ENCODE results near the gene HYDIN.

HYDIN gene

DNA sequence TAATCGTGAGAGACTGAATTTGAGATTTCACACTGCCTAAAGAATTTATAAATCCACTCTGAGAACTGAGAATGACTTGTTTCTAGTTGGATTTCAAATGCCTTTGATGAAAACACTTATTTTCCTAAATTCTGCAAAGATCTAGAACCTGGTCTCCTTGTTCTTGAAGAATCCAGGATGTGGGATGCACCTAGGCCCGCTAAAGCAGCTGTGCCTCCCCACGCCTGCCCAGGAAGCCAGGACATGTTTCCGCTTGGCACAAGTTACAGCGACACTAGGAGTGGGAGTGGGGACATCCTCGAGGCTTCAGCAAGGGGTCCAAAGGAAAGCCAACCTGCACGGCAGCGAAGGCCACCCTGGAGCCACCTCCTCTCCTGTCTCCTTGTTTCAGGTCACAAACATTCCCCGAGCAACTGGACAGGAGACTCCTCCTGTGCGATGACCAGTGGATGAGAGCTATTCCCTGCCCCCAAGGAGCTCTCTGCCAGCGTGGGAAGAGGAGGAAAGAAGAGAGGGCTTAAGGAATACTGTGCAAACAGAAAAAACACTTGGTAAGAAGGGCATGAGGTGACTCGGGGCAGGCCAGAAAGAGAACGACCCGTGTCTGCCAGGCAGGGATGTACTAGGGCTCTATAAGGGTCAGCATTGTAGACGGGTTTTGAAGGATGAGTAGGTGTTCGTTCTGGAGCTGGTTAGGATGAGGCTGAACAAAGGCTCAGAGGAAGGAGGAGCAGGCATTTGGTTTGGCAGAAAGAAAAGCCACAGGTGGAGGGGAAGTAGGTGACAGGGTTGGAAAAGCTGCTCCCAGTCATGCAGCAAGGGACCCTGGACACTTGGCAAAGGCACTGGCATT lies 440.7 kb downstream of the HYDIN start:
- DNase-seq (ENCODE audit: low spot score) = no peak

- no peak for DNase-seq (ENCODE audit: low spot score)
Measured at GRCh38 chr16:70788668-70789594, 441.6 kb downstream of the HYDIN start.

- no peak for DNase-seq (ENCODE audit: low spot score)
Measured at GRCh38 chr16:70786020-70786755, 444.3 kb downstream of the HYDIN start.

DNA sequence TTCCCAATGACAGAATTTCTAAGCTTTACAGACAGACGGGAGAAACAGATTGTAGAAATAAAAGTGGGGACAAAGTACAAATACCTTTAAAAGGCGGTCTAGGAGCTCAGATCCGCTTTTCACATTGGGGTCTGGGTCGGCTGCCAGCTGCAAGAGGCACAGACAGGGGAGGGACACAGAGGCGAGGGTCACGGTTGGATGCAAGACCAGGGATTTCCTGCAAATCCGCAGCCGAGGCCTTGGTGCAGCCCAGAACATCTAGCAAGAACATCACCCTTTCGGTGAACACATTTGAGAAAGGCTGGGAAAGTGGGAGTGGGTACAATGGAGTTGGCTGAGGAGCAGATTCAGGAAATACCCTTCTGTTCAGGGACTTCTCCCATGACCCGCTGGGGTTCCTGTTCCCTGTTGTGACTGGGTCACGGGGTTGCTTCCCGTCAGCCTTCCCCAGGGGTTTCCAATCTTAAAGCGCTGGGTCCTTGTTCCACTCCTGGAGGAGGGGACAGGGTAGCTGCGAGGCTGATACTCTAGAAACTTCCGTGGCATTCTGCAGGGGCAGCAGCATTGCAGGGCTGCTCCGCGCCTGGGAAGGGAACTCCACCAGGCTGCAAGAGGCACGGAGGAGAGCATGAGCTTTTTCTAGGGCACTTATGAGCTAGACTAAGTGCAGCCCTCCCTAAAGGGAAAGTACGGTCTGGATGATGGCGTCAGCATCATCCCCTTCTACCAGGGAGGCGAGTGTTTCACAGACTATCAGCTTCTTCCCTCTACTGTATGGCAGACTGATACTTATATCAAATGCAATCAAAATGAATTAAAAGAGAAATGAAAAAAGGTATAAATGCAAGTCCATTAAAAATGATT lies 445.6 kb downstream of the HYDIN start:
- no peak for DNase-seq (ENCODE audit: low spot score)

GRCh38 chr16:70782237-70782636 lies 448.3 kb downstream of the HYDIN start:
- DNase-seq (ENCODE audit: low spot score) = no peak

GRCh38 chr16:70781800-70782199 lies 448.7 kb downstream of the HYDIN start:
- DNase-seq (ENCODE audit: low spot score) = no peak

DNA sequence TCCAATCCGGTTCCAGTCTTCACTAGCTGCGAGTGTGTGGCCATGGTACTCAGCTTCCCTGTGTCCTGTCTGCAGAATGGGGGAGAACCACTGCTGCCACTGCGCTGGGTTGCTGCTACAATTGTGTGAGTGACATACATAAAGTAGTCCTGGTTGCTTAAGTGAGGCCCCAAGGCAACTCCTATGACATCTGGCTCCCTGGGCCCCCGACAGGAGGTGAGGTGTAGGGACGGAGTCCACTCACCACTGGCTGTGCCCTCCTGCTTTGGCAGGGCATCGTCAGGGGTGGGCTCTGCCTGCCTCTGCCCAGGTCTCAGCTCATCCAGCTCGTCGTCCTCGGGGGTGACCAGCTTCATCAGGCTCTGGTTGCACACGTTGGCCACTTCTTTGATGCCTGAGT lies 450.0 kb downstream of the HYDIN start:
- no peak for DNase-seq (ENCODE audit: low spot score)

- DNase-seq (ENCODE audit: low spot score) = no peak
Measured at GRCh38 chr16:70779361-70779760, 451.2 kb downstream of the HYDIN start.

- DNase-seq (ENCODE audit: low spot score) = peak; percentile 39
Measured at GRCh38 chr16:70778901-70779309, 451.6 kb downstream of the HYDIN start.

DNA sequence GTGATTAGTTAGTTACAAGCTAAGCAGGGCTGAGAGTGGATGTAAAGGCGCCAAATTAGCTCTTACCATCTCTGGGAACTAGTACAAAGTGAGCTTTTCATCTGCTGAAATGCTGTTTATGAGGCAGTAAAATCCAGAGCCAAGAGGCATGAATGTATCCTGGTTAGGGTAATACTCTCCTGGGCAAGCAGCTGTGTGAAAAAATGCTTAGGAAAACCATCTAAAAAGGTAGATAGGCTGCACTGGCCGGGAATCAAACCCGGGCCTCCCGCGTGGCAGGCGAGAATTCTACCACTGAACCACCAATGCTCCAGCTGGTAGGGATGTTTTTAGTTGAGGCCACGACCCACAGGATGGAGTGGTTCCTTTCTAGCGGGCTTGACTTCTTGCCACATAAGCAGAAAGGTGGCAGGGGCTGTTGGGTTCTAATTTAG lies 452.5 kb downstream of the HYDIN start:
- no peak for DNase-seq (ENCODE audit: low spot score)

DNA sequence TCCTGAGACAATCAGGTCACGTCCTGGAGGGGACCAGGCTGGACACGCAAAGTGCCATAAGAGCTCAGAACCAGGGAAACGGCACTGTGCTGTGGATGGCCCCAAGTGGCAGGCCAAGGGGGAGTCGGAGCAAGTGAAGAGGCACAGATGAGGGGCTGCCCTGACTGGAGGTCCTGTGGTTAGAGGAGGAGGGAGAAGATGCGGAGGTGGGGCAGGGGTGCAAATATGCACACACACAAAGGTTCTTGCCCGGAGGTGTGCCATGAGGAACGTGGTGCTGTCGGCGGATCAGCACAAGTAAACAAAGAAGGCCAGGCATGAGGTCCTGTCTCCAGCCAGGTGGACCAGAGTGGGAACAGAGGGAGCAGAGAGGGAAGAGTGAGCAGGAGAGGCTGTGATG lies 453.0 kb downstream of the HYDIN start:
- no peak for DNase-seq (ENCODE audit: low spot score)

GRCh38 chr16:70775399-70775798 lies 455.1 kb downstream of the HYDIN start:
- DNase-seq (ENCODE audit: low spot score) = no peak

GRCh38 chr16:70774261-70774660 lies 456.3 kb downstream of the HYDIN start:
- DNase-seq (ENCODE audit: low spot score) = no peak

- DNase-seq (ENCODE audit: low spot score) = no peak
Measured at GRCh38 chr16:70772493-70772892, 458.0 kb downstream of the HYDIN start.

DNA sequence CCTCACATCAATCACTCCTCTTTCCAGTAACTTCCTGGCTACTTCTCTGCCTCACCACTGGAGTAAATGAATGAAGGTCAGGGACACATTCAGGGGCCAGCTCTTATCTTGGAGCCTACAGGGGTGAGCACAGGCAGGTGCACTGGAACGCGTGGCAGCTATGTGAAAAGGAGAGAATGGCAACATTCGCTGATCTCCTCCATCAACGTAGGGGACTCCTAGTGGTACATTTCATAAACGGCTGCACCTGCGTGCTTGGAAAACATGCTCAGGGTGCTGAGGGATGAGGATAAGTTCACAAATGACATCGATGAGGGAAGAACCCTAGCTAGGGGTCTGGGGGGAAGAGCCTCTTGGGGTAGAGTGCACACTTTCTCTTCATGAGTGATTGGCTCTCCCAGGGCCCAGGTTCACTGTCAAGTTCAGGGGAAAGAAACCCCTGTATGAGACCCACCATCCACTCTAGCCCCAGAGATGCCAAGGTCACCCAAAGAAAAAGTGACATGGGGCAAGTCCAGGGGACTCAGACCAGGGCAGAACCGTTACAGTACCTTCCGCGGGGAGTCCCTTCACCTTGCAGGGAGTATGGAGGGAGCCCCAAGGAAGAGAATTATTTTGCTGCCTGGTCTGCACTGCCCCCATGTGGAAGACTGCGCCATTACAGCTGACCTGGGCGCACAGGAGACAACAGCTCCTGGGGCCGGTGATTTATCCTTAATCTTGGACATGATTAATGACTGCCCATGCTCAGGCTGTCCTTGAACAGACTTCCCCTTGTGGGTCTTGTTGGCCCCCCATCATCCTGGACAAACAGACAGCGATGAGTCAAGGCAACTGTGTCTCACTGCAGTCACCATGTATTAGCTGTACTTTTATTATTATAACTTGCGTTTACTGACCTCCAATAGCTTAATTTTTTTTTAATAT lies 459.6 kb downstream of the HYDIN start:
- DNase-seq (ENCODE audit: low spot score) = peak; percentile 47

DNA sequence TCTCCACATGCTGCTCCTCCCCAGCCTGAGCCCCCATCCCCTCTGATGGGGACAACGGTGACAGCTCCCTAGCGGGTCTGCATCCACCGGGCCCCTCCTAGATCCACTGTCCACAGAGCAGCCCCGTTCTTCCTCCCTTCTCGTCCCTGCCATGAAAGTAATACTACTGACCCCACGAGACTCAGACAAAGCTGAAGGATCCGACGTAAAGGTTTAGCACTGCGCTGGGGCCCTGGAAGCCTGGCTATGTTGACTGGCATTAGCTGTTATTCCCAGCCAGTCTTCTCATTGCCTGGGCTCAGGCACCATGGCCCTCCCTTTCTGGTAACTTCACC lies 460.3 kb downstream of the HYDIN start:
- DNase-seq (ENCODE audit: low spot score) = no peak

- no peak for DNase-seq (ENCODE audit: low spot score)
Measured at GRCh38 chr16:70769761-70770160, 460.8 kb downstream of the HYDIN start.

DNA sequence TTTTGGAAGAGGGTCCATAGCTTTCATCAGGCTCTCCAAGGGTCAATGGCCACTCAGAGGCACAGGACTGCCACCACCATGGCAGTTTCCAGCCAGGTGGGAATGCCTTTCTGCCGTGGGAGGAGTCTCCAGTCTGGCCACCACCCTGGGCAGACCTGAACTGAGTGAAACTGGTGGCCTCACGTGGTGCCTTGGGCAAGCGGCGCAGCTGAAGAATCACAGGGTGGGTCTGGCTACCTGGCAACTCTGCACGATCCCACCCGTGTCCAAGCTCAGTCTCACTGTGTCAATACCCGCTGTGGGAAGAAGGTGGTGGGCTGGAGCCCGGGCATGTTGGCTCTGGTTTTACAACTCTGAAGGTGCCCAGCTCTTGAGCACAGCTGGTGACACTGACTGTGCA lies 461.4 kb downstream of the HYDIN start:
- no peak for DNase-seq (ENCODE audit: low spot score)

DNA sequence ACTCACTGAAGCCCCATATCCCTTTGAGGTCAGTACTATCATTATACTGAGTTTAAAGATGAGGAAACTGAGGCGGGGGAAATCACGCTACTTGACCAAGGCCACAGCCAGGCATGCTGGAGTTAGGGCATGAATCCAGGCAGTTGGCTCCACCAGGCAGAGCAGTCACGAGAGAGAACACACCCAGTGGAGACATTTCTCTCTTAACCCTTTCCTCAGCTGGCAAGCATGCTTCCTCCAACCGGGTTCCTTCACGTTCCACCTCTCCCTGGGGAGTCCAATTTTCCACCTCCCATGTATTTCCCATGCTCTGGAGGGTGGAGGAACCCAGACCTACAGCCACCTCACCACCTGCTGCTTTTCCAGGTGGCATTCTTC lies 462.3 kb downstream of the HYDIN start:
- no peak for DNase-seq (ENCODE audit: low spot score)
